H1 (cell line): Measurements from ENCODE around the gene SPHK1. TPM values are rescaled to one million over a fixed set of nuclear protein-coding genes. Genes with fewer than 3 reads are reported as not detected.

Experiments
- CTCF ChIA-PET: fragments of 300-600 bp; sonication (Branson Sonifier 250); formaldehyde crosslinking; loops from one replicate; lab custom pipeline; 2021; ENCODE audit not compliant: partially characterized antibody; lab: Charles Lee
- POLR2A ChIA-PET: fragments of 300-600 bp; sonication (Branson Sonifier 250); formaldehyde crosslinking; loops from one replicate; lab custom pipeline; 2021; ENCODE audit warnings: inconsistent platforms; ENCODE audit not compliant: partially characterized antibody; lab: Charles Lee
- DNase-seq, 2 experiments: peaks; one replicate each; pipeline versions ENCODE4 v3.0.0 to v3.0.0-alpha.2; 2010 to 2022; ENCODE audit warnings: low spot score in 2 of 2, low read depth in 1 of 2, mixed read lengths in 1 of 2
- FAIRE-seq: peaks from 2 replicates; lab custom pipeline; 2011; peaks lifted over from hg19 to GRCh38; lab: Jason Lieb, UNC
- H2AFZ ChIP-seq: 2 replicates; pipeline ENCODE4 v1.8.1; 2012; ENCODE audit warnings: low read length, inconsistent platforms
- H2AK5ac ChIP-seq: 2 replicates; pipeline ENCODE4 v1.6.1; 2013; ENCODE audit warnings: low read depth, low read length
- H2BK120ac ChIP-seq: replicated peaks from 2 replicates; pipeline ENCODE3; 2013; ENCODE audit warnings: low read depth, low read length, inconsistent platforms
- H2BK12ac ChIP-seq: 2 replicates; pipeline ENCODE4 v1.6.1; 2013; ENCODE audit warnings: low read depth, low read length
- H2BK15ac ChIP-seq: 2 replicates; pipeline ENCODE4 v1.6.1; 2013; ENCODE audit warnings: low read length
- H2BK20ac ChIP-seq: 2 replicates; pipeline ENCODE4 v1.6.1; 2013; ENCODE audit warnings: low read length
- H2BK5ac ChIP-seq: 2 replicates; pipeline ENCODE4 v1.6.1; 2013; ENCODE audit warnings: low read depth, low read length
- H3K14ac ChIP-seq: 2 replicates; pipeline ENCODE4 v1.6.1; 2013; ENCODE audit warnings: inconsistent platforms; ENCODE audit not compliant: insufficient read length
- H3K18ac ChIP-seq: 2 replicates; pipeline ENCODE4 v1.6.1; 2013; ENCODE audit warnings: low read length; ENCODE audit errors: extremely low read depth
- H3K23ac ChIP-seq: 2 replicates; pipeline ENCODE4 v1.6.1; 2013; ENCODE audit warnings: inconsistent platforms; ENCODE audit not compliant: insufficient read length
- H3K23me2 ChIP-seq: 2 replicates; pipeline ENCODE4 v1.6.1; 2013; ENCODE audit warnings: low read depth, low read length
- H3K27ac ChIP-seq: 2 replicates; pipeline ENCODE4 v1.6.1; 2011; ENCODE audit warnings: low read depth, low read length, inconsistent platforms
- H3K27me3 ChIP-seq, 4 experiments: replicated peaks in 1 of 4; 1 replicate in 1 of 4; 2 replicates in 3 of 4; pipeline versions ENCODE4 v1.6.1 to v1.8.1; 2011 to 2013; ENCODE audit warnings: low read length in 3 of 4, mild to moderate bottlenecking in 3 of 4, inconsistent platforms in 2 of 4, mixed read lengths in 2 of 4, moderate library complexity in 1 of 4; ENCODE audit not compliant: control insufficient read depth in 3 of 4, insufficient read depth in 3 of 4; ENCODE audit errors: extremely low read depth in 1 of 4
- H3K36me3 ChIP-seq, 4 experiments: 2 replicates each; pipeline versions ENCODE4 v1.6.1 to v1.8.1; 2011 to 2013; ENCODE audit warnings: mild to moderate bottlenecking in 4 of 4, low read length in 3 of 4, moderate library complexity in 2 of 4, control low read depth in 1 of 4, inconsistent platforms in 1 of 4; ENCODE audit not compliant: insufficient read depth in 4 of 4, control insufficient read depth in 2 of 4
- H3K4ac ChIP-seq: replicated peaks from 2 replicates; pipeline ENCODE3; 2013; ENCODE audit warnings: low read length, low read depth, mixed read lengths, inconsistent platforms; ENCODE audit not compliant: insufficient read length
- H3K4me1 ChIP-seq, 4 experiments: replicated peaks in 1 of 4; 1 replicate in 1 of 4; 2 replicates in 3 of 4; pipeline versions ENCODE4 v1.6.1 to v1.8.1; 2011 to 2013; ENCODE audit warnings: low read length in 3 of 4, inconsistent platforms in 2 of 4, mixed read lengths in 1 of 4; ENCODE audit not compliant: insufficient read depth in 4 of 4, control insufficient read depth in 3 of 4
- H3K4me2 ChIP-seq, 2 experiments: 2 replicates each; pipeline versions ENCODE4 v1.6.1 to v1.8.1; 2011 to 2013; ENCODE audit warnings: low read depth in 2 of 2, low read length in 2 of 2, control low read depth in 1 of 2, inconsistent platforms in 1 of 2, mild to moderate bottlenecking in 1 of 2; ENCODE audit not compliant: insufficient read depth in 1 of 2
- H3K4me3 ChIP-seq, 4 experiments: fragments of 200-600, 300-600 bp in 1 of 4; sonication (generic), shearing (Covaris generic), sonication (Bioruptor Twin) in 1 of 4; 2 replicates each; pipeline versions ENCODE4 v1.5.1 to v1.8.1; 2011 to 2016; ENCODE audit warnings: low read length in 4 of 4, low read depth in 3 of 4, control low read depth in 2 of 4, inconsistent platforms in 2 of 4, mild to moderate bottlenecking in 2 of 4, mixed read lengths in 1 of 4, moderate library complexity in 1 of 4; ENCODE audit not compliant: insufficient read depth in 2 of 4; ENCODE audit errors: extremely low read depth in 1 of 4
- H3K56ac ChIP-seq: replicated peaks from 2 replicates; pipeline ENCODE3; 2013; ENCODE audit warnings: low read depth, mild to moderate bottlenecking, mixed read lengths, low read length, inconsistent platforms; ENCODE audit not compliant: insufficient read length
- H3K79me1 ChIP-seq: 2 replicates; pipeline ENCODE4 v1.6.1; 2013; ENCODE audit warnings: low read depth, low read length, control low read depth
- H3K79me2 ChIP-seq, 2 experiments: 2 replicates each; pipeline versions ENCODE4 v1.6.1 to v1.8.1; 2012 to 2013; ENCODE audit warnings: low read length in 2 of 2, mild to moderate bottlenecking in 2 of 2, inconsistent platforms in 1 of 2; ENCODE audit not compliant: insufficient read depth in 2 of 2, control insufficient read depth in 1 of 2
- H3K9ac ChIP-seq, 4 experiments: replicated peaks in 1 of 4; 1 replicate in 1 of 4; 2 replicates in 3 of 4; pipeline versions ENCODE4 v1.6.1 to v1.8.1; 2011 to 2013; ENCODE audit warnings: low read depth in 3 of 4, low read length in 3 of 4, control low read depth in 2 of 4, mild to moderate bottlenecking in 2 of 4, moderate library complexity in 2 of 4, inconsistent platforms in 1 of 4; ENCODE audit errors: extremely low read depth in 1 of 4
- H3K9me3 ChIP-seq, 2 experiments: 2 replicates each; pipeline versions ENCODE4 v1.6.1 to v1.8.1; 2012 to 2013; ENCODE audit warnings: mild to moderate bottlenecking in 2 of 2, moderate library complexity in 2 of 2, control low read depth in 1 of 2, inconsistent platforms in 1 of 2, low read depth in 1 of 2, low read length in 1 of 2, mixed read lengths in 1 of 2; ENCODE audit not compliant: insufficient read depth in 2 of 2
- H4K20me1 ChIP-seq, 2 experiments: replicated peaks in 1 of 2; 2 replicates each; pipeline versions ENCODE3 to v1.8.1; 2011 to 2013; ENCODE audit warnings: inconsistent platforms in 2 of 2, low read length in 2 of 2, mild to moderate bottlenecking in 1 of 2; ENCODE audit not compliant: insufficient read depth in 2 of 2, control insufficient read depth in 1 of 2
- H4K5ac ChIP-seq: 2 replicates; pipeline ENCODE4 v1.6.1; 2013; ENCODE audit warnings: low read length, low read depth, mixed read lengths, inconsistent platforms; ENCODE audit not compliant: insufficient read length
- H4K8ac ChIP-seq: 2 replicates; pipeline ENCODE4 v1.8.0; 2013; ENCODE audit warnings: mild to moderate bottlenecking, moderate library complexity, low read length, inconsistent platforms; ENCODE audit not compliant: insufficient read depth; ENCODE audit errors: extremely low read depth
- H4K91ac ChIP-seq: replicated peaks from 2 replicates; pipeline ENCODE3; 2013; ENCODE audit warnings: low read length, mixed read lengths, inconsistent platforms; ENCODE audit not compliant: insufficient read length
- BRCA1 ChIP-seq: IDR thresholded peaks from 2 replicates; pipeline ENCODE4 v1.6.1; 2012; ENCODE audit warnings: low read depth, low read length, improper control_type of control experiment
- CBX5 ChIP-seq: fragments of 300-800, 300-1000 bp; sonication (generic); IDR thresholded peaks from 2 replicates; pipeline ENCODE4 v1.7.1; 2016; ENCODE audit warnings: antibody characterized with exemption, low read length, low read depth
- CHD2 ChIP-seq: IDR thresholded peaks from 2 replicates; pipeline ENCODE4 v1.6.1; 2012; ENCODE audit warnings: low read length, improper control_type of control experiment
- KDM5A ChIP-seq: fragments of 200-600 bp; IDR thresholded peaks from 2 replicates; pipeline ENCODE4 v1.7.1; 2012; ENCODE audit warnings: mild to moderate bottlenecking, low read length, inconsistent platforms, mixed read lengths
- MAX ChIP-seq: IDR thresholded peaks from 2 replicates; pipeline ENCODE4 v1.6.1; 2012; ENCODE audit warnings: inconsistent platforms
- NANOG ChIP-seq: IDR thresholded peaks from 2 replicates; pipeline ENCODE4 v1.6.1; 2011; ENCODE audit warnings: low read length, low read depth, mild to moderate bottlenecking, inconsistent platforms; ENCODE audit not compliant: insufficient read depth, poor library complexity, severe bottlenecking
- NRF1 ChIP-seq: IDR thresholded peaks from 2 replicates; pipeline ENCODE4 v1.6.1; 2011; ENCODE audit warnings: mild to moderate bottlenecking, low read depth, low read length, improper control_type of control experiment
- RAD21 ChIP-seq, 2 experiments: IDR thresholded peaks in 1 of 2; conservative IDR thresholded peaks in 1 of 2; 2 replicates each; pipeline ENCODE4 v1.6.1; 2011; ENCODE audit warnings: low read depth in 2 of 2, low read length in 2 of 2, improper control_type of control experiment in 1 of 2, inconsistent platforms in 1 of 2, mild to moderate bottlenecking in 1 of 2, moderate library complexity in 1 of 2
- RBBP5 ChIP-seq: IDR thresholded peaks from 2 replicates; pipeline ENCODE4 v1.7.1; 2012; ENCODE audit warnings: low read depth, mild to moderate bottlenecking, inconsistent platforms, low read length, moderate library complexity, borderline replicate concordance
- RNF2 ChIP-seq: fragments of 200-900, 300-1000 bp; sonication (generic); IDR thresholded peaks from 2 replicates; pipeline ENCODE4 v1.7.1; 2016; ENCODE audit warnings: borderline replicate concordance, low read depth, mild to moderate bottlenecking, antibody characterized with exemption, low read length; ENCODE audit not compliant: poor library complexity, severe bottlenecking; ENCODE audit errors: missing control alignments
- SIX5 ChIP-seq: IDR thresholded peaks from 2 replicates; pipeline ENCODE4 v1.6.1; 2011; ENCODE audit warnings: mild to moderate bottlenecking, low read depth, low read length
- SP1 ChIP-seq: IDR thresholded peaks from 2 replicates; pipeline ENCODE4 v1.6.1; 2011; ENCODE audit warnings: low read depth, low read length
- TCF12 ChIP-seq: IDR thresholded peaks from 2 replicates; pipeline ENCODE4 v1.6.1; 2011; ENCODE audit warnings: low read depth, mild to moderate bottlenecking, low read length
- WGBS, 2 experiments: shearing (Covaris generic) in 1 of 2; methylation state at CpG; one replicate each; pipeline versions ENCODE4 v1.1.6 to v1.1.7; 2013 to 2015; ENCODE audit warnings: low lambda C conversion rate in 2 of 2, mixed read lengths in 2 of 2, inconsistent platforms in 1 of 2, low coverage in 1 of 2, missing lambda C conversion rate in 1 of 2; ENCODE audit not compliant: insufficient replicate concordance in 2 of 2, insufficient coverage in 1 of 2, insufficient read length in 1 of 2; ENCODE audit errors: extremely low coverage in 1 of 2, missing lambda C conversion rate in 1 of 2; 5-methylcytosine and 5-hydroxymethylcytosine counted together
- polyA plus RNA-seq, 7 experiments: library from polyadenylated mRNA; depleted of rRNA in 3 of 7; stranded (reverse) in 5 of 7; unstranded in 2 of 7; fragments of >200 nt in 5 of 7; fragments of 200-250 nt in 2 of 7; gene quantifications; 1 replicate in 5 of 7; 2 replicates in 1 of 7; 4 replicates in 1 of 7; pipeline versions ENCODE4 v1.2.1 to v1.2.3, GENCODE V29; 2011 to 2013; ENCODE audit warnings: missing spikeins in 2 of 7, mixed read lengths in 2 of 7
- total RNA-seq: library from RNA; stranded (reverse); fragmentation: NEBNext Ultra II Directional; extraction: Animal tissue kit (Norgen Biotek cat#: 25700); gene quantifications from 2 replicates; pipeline ENCODE4 v1.2.1, GENCODE V29; 2021

The SPHK1 gene
- total and polyA plus RNA-seq, 2 of the 8 experiments (the other 6 are each of a cell fraction or from before 2014, with no cell fraction given), result 2.4 TPM

- 0 out of 4 replicates have a peak overlapping the region, but pooled peaks of 1 of the 2 experiments have one; percentile 6 for H3K4me2 ChIP-seq
These were observed 18.2 kb upstream of the SPHK1 start for GRCh38 chr17:76366247-76366646.

More at GRCh38 chr17:76366247-76366646, 18.2 kb upstream of the SPHK1 start:
- Histone ChIP-seq H2BK12ac (no peak overlapping the region), H3K23ac (no peak overlapping the region), H4K20me1 (no peaks in the 10 kb centered on the region), H3K4me3 (no peak overlapping the region), H3K79me2 (no peaks in the 10 kb centered on the region), H3K36me3 (no peaks in the 10 kb centered on the region), H3K9ac (no peak overlapping the region), H4K5ac (no peak overlapping the region), H3K79me1 (no peaks in the 10 kb centered on the region), H2AFZ (peak overlapping the region; percentile 16; the same call in 1 of the 2 replicates), H2AK5ac (no peak overlapping the region), H2BK5ac (0 out of 2 replicates have a peak overlapping the region, but pooled peaks have one; percentile 24), H3K27me3 (no peaks in the 10 kb centered on the region), H3K27ac (no peak overlapping the region), H3K4ac (no peak overlapping the region), H4K91ac (no peak overlapping the region), H3K23me2 (no peaks in the 10 kb centered on the region), H3K4me1 (peaks cover 0 to 4% (median 3%) of the 10 kb centered on the region in 4 experiments; a peak in 3 of 7 replicates), H2BK20ac (no peak overlapping the region), H2BK120ac (no peak overlapping the region), H2BK15ac (no peak overlapping the region; the same call in 1 of the 2 replicates), H3K56ac (no peak overlapping the region), H4K8ac (no peak overlapping the region), H3K9me3 (no peaks in the 10 kb centered on the region), H3K18ac (peak overlapping the region; percentile 27; the same call in 1 of the 2 replicates), H3K14ac (no peak overlapping the region)
- FAIRE-seq, result no peak
- 97% methylated on average over 3 of the region's 3 CpGs; no CpG with 5 or more reads in 1 of the 2 experiments for WGBS, 2 experiments
- ChIA-PET CTCF (interaction anchor here (0.7 to 29.3 kb wide), 16 partner anchors 9 to 243 kb away, joined by 3 to 635 read pairs (median 5); partner anchors contain the start of genes PRPSAP1, QRICH2 and SPHK1), POLR2A (interaction anchor here (0.7 to 3.0 kb wide), 3 partner anchors 13 to 33 kb away, joined by 3 to 9 read pairs (median 3); no protein-coding TSS in a partner anchor)
- no peak for DNase-seq
- TF ChIP-seq KDM5A, result no peak
- TF ChIP-seq NRF1, result no peak
- TF ChIP-seq CHD2, result no peak
- no peak for TF ChIP-seq CBX5
- TF ChIP-seq TCF12, result no peak
- no peak for TF ChIP-seq SIX5
- no peak for TF ChIP-seq MAX
- no peak for TF ChIP-seq RBBP5
- no peak for TF ChIP-seq RNF2
- TF ChIP-seq SP1, result no peak
- TF ChIP-seq BRCA1, result no peak
- no peak for TF ChIP-seq RAD21 (IDR thresholded peaks at IDR 0.05 in 1 of 2, conservative IDR thresholded peaks at IDR 0.05 in 1 of 2; ENCODE audit: low read depth in 2 of 2, low read length in 2 of 2)
- no peak for TF ChIP-seq NANOG
